Hypothalamus (tissue), 51 donors: ENCODE measurements around the gene OR6J1.
"Not testable (repeated sequence)": the region's sequence is repeated elsewhere in the genome, so short reads cannot be mapped to it uniquely, and the experiment has no call there.

ENCODE experiments used
- DNase-seq, 51 donors: peaks; one replicate each; lab custom pipeline; 2025; lab: John Stamatoyannopoulos, UW

Gene OR6J1

DNA sequence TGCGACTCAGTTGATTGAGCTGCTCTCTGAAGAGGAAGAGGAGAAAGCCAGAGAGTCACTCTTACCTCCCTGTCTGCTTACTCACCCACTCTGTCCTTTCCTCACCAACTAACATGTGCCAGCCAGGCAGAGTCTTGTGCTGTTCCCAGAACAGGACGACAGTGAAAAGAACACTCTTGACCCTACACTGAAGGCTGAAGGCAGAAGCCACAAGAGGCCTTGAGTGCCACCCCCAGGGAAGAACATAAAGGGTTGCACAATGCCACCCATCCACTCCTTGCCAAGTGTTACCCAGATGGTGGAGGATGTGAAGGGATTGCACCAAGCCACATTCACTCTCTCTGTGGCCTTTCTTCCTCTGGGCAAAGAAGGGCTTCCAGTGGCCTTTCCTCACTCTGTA is 33.2 kb downstream of the OR6J1 start:
- DNase-seq = no peak

- no peak for DNase-seq
Observed at GRCh38 chr14:22607291-22607690, 36.9 kb downstream of the OR6J1 start.

- no peak for DNase-seq
Observed at GRCh38 chr14:22606380-22606779, 37.8 kb downstream of the OR6J1 start.

GRCh38 chr14:22602862-22603261 is 41.3 kb downstream of the OR6J1 start:
- DNase-seq = no peak

DNA sequence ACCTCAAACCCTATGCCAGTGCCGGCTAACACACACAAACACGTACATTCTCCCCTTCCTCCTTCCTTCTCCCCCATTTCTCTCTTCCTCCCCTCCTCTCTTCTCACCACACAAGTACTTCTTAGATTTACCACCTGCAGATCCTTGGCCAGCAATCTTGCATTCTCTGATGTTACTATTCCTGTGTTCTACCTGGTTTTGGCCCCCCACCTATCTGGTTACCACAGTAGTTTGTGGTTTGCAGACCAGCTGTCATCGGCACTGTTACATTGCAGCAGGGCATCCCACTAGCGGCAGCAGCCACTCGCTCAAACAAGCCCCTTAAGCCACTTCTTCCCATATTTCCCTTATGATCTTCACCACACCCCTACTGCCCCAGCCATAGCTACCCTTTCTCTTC is 42.2 kb downstream of the OR6J1 start:
- no peak for DNase-seq

DNA sequence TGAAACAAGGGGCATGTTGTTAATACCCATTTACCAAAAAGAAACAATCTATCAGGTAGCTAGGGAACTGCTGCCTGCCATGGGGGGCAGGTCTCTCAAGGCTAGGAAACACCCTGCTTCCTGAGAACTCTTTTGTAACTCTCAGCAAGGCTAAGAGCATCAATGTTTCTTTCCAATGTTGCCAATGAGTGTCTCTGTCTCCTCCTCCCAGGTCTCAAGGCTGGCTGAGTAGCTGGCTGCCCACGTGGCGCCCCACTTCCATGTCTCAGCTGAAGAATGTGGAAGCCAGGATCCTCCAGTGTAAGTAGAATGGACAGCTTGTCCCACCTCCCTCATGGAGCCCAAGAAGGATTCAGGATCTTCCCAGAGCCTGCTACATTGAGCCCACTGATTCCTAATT is 42.7 kb downstream of the OR6J1 start:
- no peak for DNase-seq

GRCh38 chr14:22600027-22600426 is 44.1 kb downstream of the OR6J1 start:
- DNase-seq = no peak

DNA sequence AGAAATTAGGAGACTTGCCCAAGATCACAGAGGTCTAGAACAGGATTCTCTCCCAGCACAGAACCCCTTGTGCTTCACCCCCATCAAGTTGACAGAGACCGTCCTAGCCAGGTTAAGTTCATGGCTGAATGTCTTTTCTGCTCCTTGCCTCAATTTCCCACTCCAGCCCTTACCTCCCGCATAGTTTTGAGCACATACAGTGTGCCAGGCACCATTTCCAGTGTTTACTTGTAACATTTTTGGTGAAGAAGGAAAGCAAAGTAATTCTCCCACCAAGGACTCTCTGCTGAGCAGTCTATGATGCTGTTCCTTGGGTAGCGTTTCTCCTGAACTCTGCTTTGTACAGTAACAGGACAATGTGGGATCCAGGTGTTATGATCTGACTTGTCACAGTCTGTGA is 44.8 kb downstream of the OR6J1 start:
- DNase-seq = no peak

DNA sequence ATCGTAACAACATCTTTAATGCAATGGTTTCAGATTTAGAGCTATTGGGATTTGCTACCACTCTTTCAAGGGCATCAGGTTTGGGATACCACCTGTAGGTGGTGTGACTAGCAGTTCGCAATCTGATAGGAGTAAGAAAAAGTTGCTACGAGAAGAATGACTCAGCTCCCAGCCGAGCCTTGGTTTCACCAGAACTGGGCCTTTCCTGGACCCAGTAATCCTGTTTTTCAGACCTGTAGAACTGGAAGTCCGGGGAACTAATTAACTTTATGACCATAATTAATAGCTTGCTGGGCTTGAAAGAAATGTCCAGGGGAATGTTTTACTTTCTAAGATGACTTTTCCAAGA is 45.3 kb downstream of the OR6J1 start:
- DNase-seq = peak in 13 of 51 donors; percentile 1 to 58 (median 14)

GRCh38 chr14:22598099-22598895 is 45.9 kb downstream of the OR6J1 start, which contains the start of gene ABHD4:
Gene ABHD4 (plus strand): TSS chr14:22598300. CDS start chr14:22598307, 7 bp downstream.
- peak in 50 of 51 donors; percentile 22 to 91 (median 73) for DNase-seq

DNA sequence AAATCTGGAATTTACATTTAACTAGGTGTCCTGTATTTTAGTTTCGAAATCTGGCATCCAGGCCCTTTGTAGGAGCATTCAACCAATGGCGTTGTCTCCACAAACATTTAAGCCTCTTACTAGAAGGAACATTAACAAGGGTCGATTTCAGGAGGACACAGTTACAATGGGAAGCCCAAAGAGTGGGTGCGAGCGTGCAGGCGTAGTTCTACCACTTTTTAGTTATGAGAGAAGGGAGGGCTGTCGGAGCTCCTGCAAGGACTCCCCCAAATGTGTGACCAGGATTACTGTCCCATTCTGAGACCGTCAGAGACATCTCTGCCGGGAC is 46.4 kb downstream of the OR6J1 start:
- DNase-seq = no peak

DNA sequence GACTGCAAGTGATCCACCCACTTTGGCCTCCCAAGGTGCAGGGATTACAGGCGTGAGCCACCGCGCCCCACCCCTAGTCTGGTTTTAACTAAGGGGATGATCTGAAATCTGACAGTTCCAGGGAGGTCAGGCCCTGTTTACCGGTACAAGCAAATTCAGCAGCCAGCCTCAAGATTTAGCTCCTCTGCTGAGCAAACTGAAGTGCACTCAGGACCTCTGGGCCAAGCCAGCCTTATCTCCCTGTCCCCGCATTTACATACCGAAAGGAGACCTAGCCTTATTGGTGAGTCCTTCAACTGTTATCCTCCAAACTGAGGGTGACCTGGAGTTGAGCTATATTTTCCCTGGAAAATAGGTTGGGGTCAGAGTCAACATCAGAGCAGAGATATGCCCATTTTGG is 46.9 kb downstream of the OR6J1 start:
- no peak for DNase-seq

DNA sequence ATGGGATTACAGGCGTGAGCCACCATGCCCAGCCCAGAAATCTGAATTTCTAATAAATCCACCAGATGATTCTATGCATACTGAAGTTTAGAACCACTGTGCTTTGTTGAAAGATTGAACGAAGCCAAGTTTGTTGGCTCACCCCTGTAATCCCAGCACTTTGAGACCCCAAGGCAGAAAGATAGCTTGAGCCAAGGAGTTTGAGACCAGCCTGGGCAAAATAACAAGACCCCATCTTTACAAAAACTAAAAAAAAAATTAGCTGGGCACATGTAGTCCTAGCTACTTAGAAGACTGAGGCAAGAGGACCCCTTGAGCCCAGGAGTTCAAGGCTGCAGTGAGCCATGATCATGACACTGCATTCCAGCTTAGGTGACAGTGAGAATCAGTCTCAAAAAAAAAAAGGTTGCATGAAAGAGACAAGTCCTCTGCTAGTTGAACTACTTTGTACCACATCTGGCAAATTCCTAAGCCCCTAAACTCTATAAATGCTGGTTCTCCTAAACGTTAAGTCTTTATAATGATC is 47.7 kb downstream of the OR6J1 start:
- DNase-seq = no peak

DNA sequence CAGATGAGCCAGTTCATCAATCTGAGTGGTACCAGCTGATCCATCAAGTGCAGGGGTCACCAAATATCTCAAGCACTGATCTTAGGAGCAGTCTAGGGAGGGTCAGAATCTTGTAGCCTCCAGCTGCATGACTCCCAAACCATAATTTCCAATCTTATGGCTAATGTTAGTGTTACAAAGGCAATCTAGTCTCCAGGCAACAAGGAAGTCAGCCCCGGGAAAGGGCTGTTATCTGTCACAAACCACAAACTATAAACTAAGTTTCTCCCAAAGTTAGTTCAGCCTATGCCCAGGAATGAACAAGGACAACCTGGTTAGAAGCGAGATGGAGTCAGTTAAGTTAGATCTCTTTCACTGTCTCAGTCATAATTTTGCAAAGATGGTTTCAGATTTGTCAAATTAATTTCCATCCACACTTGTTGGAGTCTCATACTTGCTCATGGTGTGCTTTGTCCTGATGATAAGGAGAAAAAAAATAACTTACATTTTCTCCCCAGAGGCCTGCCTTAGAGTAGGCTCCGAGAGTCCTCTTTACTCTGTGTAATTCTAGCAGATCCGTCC is 49.9 kb downstream of the OR6J1 start:
- DNase-seq = no peak

DNA sequence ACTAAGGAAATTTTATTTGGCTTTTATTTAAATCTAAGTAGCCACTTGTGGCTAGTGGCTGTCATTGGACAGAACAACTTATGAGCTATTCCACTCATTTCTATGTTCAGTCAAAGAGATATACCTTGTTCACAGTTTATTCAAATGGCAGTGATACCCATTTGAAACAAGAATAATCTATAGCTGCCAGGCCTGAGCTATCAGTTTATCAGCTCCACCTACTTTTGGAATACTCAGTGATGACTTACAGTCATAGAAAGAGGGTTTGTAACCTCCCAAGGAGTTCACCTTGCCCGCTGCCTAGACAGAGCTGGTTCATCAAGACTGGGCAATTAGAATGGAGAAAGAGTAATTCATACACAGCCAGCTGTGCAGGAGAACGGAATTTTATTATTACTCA is 50.6 kb downstream of the OR6J1 start:
- DNase-seq = no peak

DNA sequence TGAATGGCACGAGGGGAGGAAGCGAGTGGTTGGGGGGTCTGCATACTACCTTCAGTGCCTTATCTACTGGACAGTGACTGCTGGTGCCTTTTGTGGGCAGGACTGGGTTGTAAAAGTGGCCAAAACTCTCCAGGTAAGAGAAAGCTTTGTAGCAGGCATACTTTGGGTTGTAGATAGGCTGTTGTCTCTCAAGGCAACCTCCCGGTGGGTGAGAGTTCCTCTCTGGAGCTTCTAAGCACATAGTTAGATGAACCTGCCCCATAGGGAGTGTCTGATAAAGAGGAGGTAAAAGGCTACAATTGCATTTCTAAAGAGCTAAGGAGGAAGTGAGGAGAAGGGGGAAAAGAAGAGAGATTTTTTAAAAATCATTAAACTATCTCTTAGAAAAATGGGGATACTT is 51.0 kb downstream of the OR6J1 start:
- DNase-seq = no peak

GRCh38 chr14:22589096-22589839 is 54.9 kb downstream of the OR6J1 start, which contains the start of gene DAD1:
Gene DAD1 (minus strand): TSS chr14:22589224. CDS start chr14:22589157, 67 bp downstream.
- DNase-seq = peak; percentile 83 to 100 (median 95)

DNA sequence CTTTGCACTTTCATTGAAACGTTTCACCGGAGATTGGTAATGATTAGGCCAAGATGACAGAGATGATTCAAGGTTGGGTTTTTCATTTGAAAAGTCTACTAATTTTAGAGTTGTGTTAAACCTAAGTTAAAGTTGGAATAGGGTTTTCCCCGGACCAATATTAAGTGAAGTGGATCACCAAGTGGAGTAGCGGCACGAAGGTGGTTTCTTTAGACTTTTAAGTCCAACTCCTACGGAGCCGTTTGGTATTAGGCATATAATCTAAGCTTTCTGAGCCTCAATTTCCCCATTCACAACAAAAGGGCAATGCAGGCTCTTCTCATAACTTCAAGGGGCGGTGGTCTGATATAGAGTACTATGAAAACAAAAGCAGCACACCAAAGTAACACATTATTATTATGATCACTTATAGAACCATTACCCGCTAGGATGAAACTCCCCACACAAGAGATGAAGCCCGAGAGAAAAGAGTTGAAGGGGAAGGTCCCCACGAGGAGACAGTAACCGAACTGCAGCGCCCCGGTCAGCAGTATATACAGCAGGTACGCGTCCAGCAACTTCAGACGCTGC is 55.5 kb downstream of the OR6J1 start:
- DNase-seq = no peak

GRCh38 chr14:22587677-22588422 is 56.3 kb downstream of the OR6J1 start:
- not testable (repeated sequence) for DNase-seq

DNA sequence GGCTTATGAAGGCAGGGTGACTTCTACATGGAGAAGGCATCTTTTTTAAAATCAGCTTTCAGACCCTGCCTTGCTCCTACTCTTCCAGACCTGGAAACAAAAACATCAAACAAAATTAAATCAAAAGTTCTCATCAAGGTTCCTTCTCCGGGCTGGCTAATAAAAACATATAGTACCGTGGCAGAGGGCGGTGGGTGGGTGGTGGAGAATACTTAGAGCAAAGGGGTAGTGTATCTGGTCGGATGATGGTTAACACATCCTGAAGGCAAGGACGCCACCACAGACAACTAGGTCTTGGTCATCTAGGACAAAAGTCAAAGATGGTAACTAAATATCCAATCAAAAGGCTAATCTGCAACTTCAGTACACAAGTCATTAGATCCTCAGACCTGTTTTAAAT is 56.9 kb downstream of the OR6J1 start:
- no peak for DNase-seq

DNA sequence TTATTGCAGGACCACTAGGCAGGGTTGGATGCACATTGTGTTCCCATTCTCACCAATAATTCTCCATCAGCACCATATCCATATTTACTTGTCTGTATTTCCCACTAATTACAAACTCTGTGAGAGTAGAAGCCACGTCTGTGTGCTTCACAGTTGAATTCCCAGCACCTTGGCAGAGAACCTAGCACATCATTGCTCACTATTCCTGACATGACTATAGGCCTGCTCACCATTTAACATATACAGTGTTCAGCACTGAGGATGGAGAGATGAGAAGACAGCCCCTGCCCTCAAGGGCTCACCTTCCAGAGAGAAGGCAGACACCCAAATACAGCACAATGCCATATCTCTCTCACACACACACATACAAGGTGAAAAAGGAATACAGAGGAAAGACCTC is 60.2 kb downstream of the OR6J1 start:
- DNase-seq = no peak
